Measurements from ENCODE around the gene SPATA6L. TPM values are rescaled to one million over a fixed set of nuclear protein-coding genes. Genes with fewer than 3 reads are reported as not detected.

The SPATA6L gene
- total and polyA plus RNA-seq, 4 donors, result 1.6 to 6.2 (median 2.2) TPM

DNA sequence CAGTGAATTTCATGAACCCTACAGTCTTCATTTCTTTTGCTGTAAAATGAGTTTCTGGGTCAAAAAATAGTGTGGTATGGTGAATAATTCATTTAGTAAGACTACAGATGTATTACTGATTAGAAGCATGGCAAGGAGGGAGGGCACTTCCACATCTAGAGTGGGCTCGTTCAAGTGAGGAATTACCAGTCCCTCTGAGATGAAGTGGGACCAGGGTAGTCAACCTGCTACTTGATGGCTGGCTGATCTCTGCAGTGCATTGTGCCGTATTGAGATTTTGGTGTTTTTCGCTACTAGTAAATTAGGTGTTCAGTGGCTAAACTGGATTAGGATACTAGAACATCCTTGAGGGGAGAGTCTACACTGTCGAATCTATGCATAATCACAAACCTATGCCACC lies 23.9 kb upstream of the SPATA6L start:
- H3K36me3 ChIP-seq (ENCODE audit: control insufficient read depth in 4 of 4, insufficient read depth in 3 of 4, low read depth in 1 of 4, low read length in 3 of 4), result peaks cover 5 to 57% (median 48%) of the 10 kb centered on the region in 4 donors

More for the DNA sequence above, 23.9 kb upstream of the SPATA6L start:
- WGBS, result 96% methylated on average over 4 of the region's 4 CpGs
- Histone ChIP-seq H3K27me3 (ENCODE audit: control insufficient read depth in 4 of 4, insufficient read depth in 4 of 4, low read length in 3 of 4) (no peaks in the 10 kb centered on the region), H3K4me1 (ENCODE audit: control insufficient read depth in 4 of 4, insufficient read depth in 4 of 4, low read length in 3 of 4) (peaks cover 0 to 3% (median 0%) of the 10 kb centered on the region in 4 donors), H3K9me3 (ENCODE audit: control insufficient read depth in 4 of 4, low read length in 3 of 4) (no peaks in the 10 kb centered on the region), H3K4me3 (ENCODE audit: low read depth in 1 of 3, low read length in 3 of 3) (no peak overlapping the region), H3K27ac (ENCODE audit: low read depth in 1 of 2, low read length in 2 of 2) (no peak overlapping the region), H3K9ac (ENCODE audit: low read depth in 1 of 2, low read length in 2 of 2) (no peak overlapping the region)
- DNase-seq (ENCODE audit: low spot score), result no peak
- TF ChIP-seq FOXA1 (IDR thresholded peaks at IDR 0.05), result no peak
- TF ChIP-seq GABPA (IDR thresholded peaks at IDR 0.05 in 1 of 2, conservative IDR thresholded peaks at IDR 0.05 in 1 of 2), result no peak
- TF ChIP-seq NR2F2 (IDR thresholded peaks at IDR 0.05), result no peak
- no peak for TF ChIP-seq RAD21 (IDR thresholded peaks at IDR 0.05)
- TF ChIP-seq, protein P1, sequence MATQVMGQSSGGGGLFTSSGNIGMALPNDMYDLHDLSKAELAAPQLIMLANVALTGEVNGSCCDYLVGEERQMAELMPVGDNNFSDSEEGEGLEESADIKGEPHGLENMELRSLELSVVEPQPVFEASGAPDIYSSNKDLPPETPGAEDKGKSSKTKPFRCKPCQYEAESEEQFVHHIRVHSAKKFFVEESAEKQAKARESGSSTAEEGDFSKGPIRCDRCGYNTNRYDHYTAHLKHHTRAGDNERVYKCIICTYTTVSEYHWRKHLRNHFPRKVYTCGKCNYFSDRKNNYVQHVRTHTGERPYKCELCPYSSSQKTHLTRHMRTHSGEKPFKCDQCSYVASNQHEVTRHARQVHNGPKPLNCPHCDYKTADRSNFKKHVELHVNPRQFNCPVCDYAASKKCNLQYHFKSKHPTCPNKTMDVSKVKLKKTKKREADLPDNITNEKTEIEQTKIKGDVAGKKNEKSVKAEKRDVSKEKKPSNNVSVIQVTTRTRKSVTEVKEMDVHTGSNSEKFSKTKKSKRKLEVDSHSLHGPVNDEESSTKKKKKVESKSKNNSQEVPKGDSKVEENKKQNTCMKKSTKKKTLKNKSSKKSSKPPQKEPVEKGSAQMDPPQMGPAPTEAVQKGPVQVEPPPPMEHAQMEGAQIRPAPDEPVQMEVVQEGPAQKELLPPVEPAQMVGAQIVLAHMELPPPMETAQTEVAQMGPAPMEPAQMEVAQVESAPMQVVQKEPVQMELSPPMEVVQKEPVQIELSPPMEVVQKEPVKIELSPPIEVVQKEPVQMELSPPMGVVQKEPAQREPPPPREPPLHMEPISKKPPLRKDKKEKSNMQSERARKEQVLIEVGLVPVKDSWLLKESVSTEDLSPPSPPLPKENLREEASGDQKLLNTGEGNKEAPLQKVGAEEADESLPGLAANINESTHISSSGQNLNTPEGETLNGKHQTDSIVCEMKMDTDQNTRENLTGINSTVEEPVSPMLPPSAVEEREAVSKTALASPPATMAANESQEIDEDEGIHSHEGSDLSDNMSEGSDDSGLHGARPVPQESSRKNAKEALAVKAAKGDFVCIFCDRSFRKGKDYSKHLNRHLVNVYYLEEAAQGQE (IDR thresholded peaks at IDR 0.05), result no peak
- TF ChIP-seq RXRA (IDR thresholded peaks at IDR 0.05), result no peak
- no peak for TF ChIP-seq MAX (IDR thresholded peaks at IDR 0.05)
- TF ChIP-seq, protein P2, sequence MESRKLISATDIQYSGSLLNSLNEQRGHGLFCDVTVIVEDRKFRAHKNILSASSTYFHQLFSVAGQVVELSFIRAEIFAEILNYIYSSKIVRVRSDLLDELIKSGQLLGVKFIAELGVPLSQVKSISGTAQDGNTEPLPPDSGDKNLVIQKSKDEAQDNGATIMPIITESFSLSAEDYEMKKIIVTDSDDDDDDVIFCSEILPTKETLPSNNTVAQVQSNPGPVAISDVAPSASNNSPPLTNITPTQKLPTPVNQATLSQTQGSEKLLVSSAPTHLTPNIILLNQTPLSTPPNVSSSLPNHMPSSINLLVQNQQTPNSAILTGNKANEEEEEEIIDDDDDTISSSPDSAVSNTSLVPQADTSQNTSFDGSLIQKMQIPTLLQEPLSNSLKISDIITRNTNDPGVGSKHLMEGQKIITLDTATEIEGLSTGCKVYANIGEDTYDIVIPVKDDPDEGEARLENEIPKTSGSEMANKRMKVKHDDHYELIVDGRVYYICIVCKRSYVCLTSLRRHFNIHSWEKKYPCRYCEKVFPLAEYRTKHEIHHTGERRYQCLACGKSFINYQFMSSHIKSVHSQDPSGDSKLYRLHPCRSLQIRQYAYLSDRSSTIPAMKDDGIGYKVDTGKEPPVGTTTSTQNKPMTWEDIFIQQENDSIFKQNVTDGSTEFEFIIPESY (IDR thresholded peaks at IDR 0.05), result no peak
- TF ChIP-seq JUND (IDR thresholded peaks at IDR 0.05), result no peak
- no peak for TF ChIP-seq YY1 (IDR thresholded peaks at IDR 0.05)
- TF ChIP-seq FOXA2 (IDR thresholded peaks at IDR 0.05), result no peak
- TF ChIP-seq, protein P3, sequence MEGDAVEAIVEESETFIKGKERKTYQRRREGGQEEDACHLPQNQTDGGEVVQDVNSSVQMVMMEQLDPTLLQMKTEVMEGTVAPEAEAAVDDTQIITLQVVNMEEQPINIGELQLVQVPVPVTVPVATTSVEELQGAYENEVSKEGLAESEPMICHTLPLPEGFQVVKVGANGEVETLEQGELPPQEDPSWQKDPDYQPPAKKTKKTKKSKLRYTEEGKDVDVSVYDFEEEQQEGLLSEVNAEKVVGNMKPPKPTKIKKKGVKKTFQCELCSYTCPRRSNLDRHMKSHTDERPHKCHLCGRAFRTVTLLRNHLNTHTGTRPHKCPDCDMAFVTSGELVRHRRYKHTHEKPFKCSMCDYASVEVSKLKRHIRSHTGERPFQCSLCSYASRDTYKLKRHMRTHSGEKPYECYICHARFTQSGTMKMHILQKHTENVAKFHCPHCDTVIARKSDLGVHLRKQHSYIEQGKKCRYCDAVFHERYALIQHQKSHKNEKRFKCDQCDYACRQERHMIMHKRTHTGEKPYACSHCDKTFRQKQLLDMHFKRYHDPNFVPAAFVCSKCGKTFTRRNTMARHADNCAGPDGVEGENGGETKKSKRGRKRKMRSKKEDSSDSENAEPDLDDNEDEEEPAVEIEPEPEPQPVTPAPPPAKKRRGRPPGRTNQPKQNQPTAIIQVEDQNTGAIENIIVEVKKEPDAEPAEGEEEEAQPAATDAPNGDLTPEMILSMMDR (IDR thresholded peaks at IDR 0.05; ENCODE audit: low read depth, low read length, missing input control), result no peak
- TF ChIP-seq ATF3 (IDR thresholded peaks at IDR 0.05), result no peak
- no peak for TF ChIP-seq HNF4A (conservative IDR thresholded peaks at IDR 0.05)
- no peak for TF ChIP-seq SP1 (IDR thresholded peaks at IDR 0.05)
- no peak for TF ChIP-seq EGR1 (IDR thresholded peaks at IDR 0.05; ENCODE audit: low read depth in 2 of 2)
- no peak for TF ChIP-seq TAF1 (conservative IDR thresholded peaks at IDR 0.05)

Measured in liver (tissue), 9 donors.